Calu3 (cell line): ENCODE data around the gene DSCAM. TPM values are rescaled to one million over a fixed set of nuclear protein-coding genes. Genes with fewer than 3 reads are reported as not detected.

ENCODE experiments used
- BruUV-seq: library from RNA; stranded (reverse); fragments of 400-500 nt; replicated peaks from 2 replicates; lab custom pipeline; 2021; lab: Mats Ljungman, UMichigan
- CTCF ChIA-PET: fragments of 300-600 bp; sonication (Branson Sonifier 250); formaldehyde crosslinking; loops from one replicate; lab custom pipeline; 2022; ENCODE audit warnings: antibody characterized with exemption; lab: Charles Lee
- DNase-seq: peaks from one replicate; pipeline ENCODE4 v3.0.0; 2022
- H3K27ac Mint-ChIP-seq: one replicate; pipeline ENCODE4 v1.8.0; 2022; ENCODE audit warnings: mixed read lengths; ENCODE audit not compliant: unreplicated experiment
- H3K27me3 Mint-ChIP-seq: one replicate; pipeline ENCODE4 v1.8.0; 2022; ENCODE audit warnings: mixed read lengths; ENCODE audit not compliant: unreplicated experiment
- H3K36me3 Mint-ChIP-seq: one replicate; pipeline ENCODE4 v1.8.0; 2022; ENCODE audit warnings: mild to moderate bottlenecking, moderate library complexity, mixed read lengths; ENCODE audit not compliant: insufficient read depth, unreplicated experiment
- H3K4me1 Mint-ChIP-seq: one replicate; pipeline ENCODE4 v1.8.0; 2022; ENCODE audit warnings: mild to moderate bottlenecking, low read depth, mixed read lengths; ENCODE audit not compliant: unreplicated experiment
- H3K4me3 Mint-ChIP-seq: one replicate; pipeline ENCODE4 v1.8.0; 2022; ENCODE audit warnings: mild to moderate bottlenecking, low read depth, moderate library complexity, mixed read lengths; ENCODE audit not compliant: unreplicated experiment
- H3K9me3 Mint-ChIP-seq: one replicate; pipeline ENCODE4 v1.8.0; 2022; ENCODE audit warnings: low read depth, mixed read lengths; ENCODE audit not compliant: unreplicated experiment
- intact Hi-C: fragments of 100-400 bp; cut with micrococcal nuclease; formaldehyde crosslinking; loops from one replicate; pipeline ENCODE4 v1.10.0; 2022; ENCODE audit not compliant: unreplicated experiment
- total RNA-seq: library from RNA; stranded (reverse); gene quantifications from 2 replicates; pipeline ENCODE4 v1.2.3, GENCODE V29; 2022
- TF ChIP-seq, protein P1 (sequence below): fragments of 200-600 bp; IDR thresholded peaks from one replicate; pipeline ENCODE4 v1.8.0; 2022; ENCODE audit warnings: antibody characterized with exemption; ENCODE audit not compliant: unreplicated experiment

Gene DSCAM
- total RNA-seq, 1 experiment from 2014 or later: not detected

GRCh38 chr21:40073642-40074041, 773.3 kb downstream of the DSCAM start:
- H3K9me3 Mint-ChIP-seq: no peaks in the 10 kb centered on the region
- intact Hi-C loops: no loop called here
- no peaks in the 10 kb centered on the region for H3K27me3 Mint-ChIP-seq
- TF ChIP-seq, protein P1, sequence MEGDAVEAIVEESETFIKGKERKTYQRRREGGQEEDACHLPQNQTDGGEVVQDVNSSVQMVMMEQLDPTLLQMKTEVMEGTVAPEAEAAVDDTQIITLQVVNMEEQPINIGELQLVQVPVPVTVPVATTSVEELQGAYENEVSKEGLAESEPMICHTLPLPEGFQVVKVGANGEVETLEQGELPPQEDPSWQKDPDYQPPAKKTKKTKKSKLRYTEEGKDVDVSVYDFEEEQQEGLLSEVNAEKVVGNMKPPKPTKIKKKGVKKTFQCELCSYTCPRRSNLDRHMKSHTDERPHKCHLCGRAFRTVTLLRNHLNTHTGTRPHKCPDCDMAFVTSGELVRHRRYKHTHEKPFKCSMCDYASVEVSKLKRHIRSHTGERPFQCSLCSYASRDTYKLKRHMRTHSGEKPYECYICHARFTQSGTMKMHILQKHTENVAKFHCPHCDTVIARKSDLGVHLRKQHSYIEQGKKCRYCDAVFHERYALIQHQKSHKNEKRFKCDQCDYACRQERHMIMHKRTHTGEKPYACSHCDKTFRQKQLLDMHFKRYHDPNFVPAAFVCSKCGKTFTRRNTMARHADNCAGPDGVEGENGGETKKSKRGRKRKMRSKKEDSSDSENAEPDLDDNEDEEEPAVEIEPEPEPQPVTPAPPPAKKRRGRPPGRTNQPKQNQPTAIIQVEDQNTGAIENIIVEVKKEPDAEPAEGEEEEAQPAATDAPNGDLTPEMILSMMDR: no peak
- no peaks in the 10 kb centered on the region for H3K4me1 Mint-ChIP-seq
- CTCF ChIA-PET: no interaction called here
- H3K36me3 Mint-ChIP-seq: no peaks in the 10 kb centered on the region
- no peak overlapping the region for H3K27ac Mint-ChIP-seq
- no TSS peak for BruUV-seq
- H3K4me3 Mint-ChIP-seq: no peak overlapping the region
- DNase-seq: no peak

DNA sequence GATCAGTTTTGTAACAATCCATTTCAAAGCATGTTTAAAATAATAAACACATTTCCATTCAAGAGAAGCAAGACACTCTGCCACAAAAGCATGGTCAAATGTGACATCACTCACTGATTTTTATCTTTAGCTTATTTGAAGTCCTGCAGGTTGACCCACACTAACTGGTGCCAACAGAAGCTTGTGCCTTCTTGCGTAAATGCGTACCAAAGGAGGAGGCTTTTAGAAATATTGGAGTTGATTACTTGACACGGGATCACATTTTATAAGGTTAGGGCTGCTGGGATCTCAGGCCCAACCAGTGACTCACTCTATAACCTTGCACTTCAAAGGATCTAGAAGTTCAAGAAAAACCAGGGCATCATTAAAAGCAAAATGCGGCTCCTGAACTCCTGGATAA, 776.1 kb downstream of the DSCAM start:
- Mint-ChIP-seq H3K4me3 (no peak overlapping the region), H3K4me1 (no peaks in the 10 kb centered on the region), H3K27ac (no peak overlapping the region), H3K36me3 (no peaks in the 10 kb centered on the region), H3K27me3 (no peaks in the 10 kb centered on the region), H3K9me3 (peaks cover 2% of the 10 kb centered on the region)
- intact Hi-C loops: no loop called here
- TF ChIP-seq, protein P1: no peak
- CTCF ChIA-PET: no interaction called here
- BruUV-seq: no TSS peak
- no peak for DNase-seq

DNA sequence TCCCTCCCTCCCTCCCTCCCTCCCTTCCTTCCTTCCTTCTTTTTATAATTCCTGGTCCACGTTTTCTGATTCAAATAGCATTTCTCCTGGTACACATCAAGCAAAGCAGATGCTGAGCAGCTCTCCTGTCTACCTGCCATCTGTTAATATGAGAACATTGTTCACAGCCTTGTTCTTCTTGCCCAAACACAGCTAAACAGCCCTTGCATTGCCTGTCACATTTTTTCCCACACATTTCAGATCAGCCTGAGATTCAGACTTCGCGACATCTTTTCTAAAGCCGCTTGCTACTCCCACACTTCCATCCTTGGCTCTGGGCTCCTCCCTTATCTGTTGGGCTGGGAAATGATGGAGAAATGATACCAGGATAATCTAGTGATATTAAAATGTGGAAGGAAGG, 779.2 kb downstream of the DSCAM start:
- no peaks in the 10 kb centered on the region for H3K27me3 Mint-ChIP-seq
- H3K4me1 Mint-ChIP-seq: no peaks in the 10 kb centered on the region
- no peaks in the 10 kb centered on the region for H3K36me3 Mint-ChIP-seq
- no TSS peak for BruUV-seq
- intact Hi-C loops: no loop called here
- no peak overlapping the region for H3K27ac Mint-ChIP-seq
- no peak overlapping the region for H3K4me3 Mint-ChIP-seq
- DNase-seq: no peak
- CTCF ChIA-PET: no interaction called here
- peaks cover 5% of the 10 kb centered on the region for H3K9me3 Mint-ChIP-seq
- TF ChIP-seq, protein P1: no peak

DNA sequence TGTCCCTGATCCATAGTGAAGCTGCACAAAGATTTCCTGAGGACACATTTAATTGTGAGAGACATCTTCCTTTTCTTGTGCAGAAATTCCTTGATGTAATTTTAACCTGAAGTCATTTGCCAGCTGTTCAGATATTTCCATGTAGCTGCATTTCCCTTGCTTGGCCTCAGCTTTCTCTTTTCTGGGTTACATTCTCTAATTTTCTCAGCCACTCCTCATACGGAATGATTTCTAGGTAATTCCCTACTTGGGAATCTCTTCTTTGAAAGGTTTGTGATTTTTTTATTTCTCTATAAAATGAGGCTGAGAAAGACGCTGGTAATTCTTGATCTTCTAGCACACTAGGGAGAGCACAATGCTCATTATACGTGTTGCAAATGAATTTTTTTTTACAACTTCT, 780.7 kb downstream of the DSCAM start:
- CTCF ChIA-PET: no interaction called here
- TF ChIP-seq, protein P1: no peak
- intact Hi-C loops: no loop called here
- Mint-ChIP-seq H3K36me3 (no peaks in the 10 kb centered on the region), H3K4me1 (no peaks in the 10 kb centered on the region), H3K27ac (no peak overlapping the region), H3K27me3 (no peaks in the 10 kb centered on the region), H3K4me3 (no peak overlapping the region), H3K9me3 (peaks cover 5% of the 10 kb centered on the region)
- DNase-seq: no peak
- no TSS peak for BruUV-seq
